Esophagus squamous epithelium (tissue), 5 donors: ENCODE data around the gene THAP3. TPM values are rescaled to one million over a fixed set of nuclear protein-coding genes. Genes with fewer than 3 reads are reported as not detected.

Source experiments
- DNase-seq: peaks from one replicate; lab custom pipeline; 2025; lab: John Stamatoyannopoulos, UW
- H3K27ac ChIP-seq, 4 donors: fragments of 200-600 bp; sonication (generic); one replicate each; pipeline ENCODE4 v1.5.1; 2016 to 2019; ENCODE audit warnings: mild to moderate bottlenecking in 1 of 4
- H3K27me3 ChIP-seq, 4 donors: fragments of 200-600 bp; sonication (generic); 1 replicate in 3 of 4; 2 replicates in 1 of 4; pipeline versions ENCODE4 v1.5.1 to v1.6.0; 2017 to 2021; ENCODE audit warnings: antibody characterized with exemption in 1 of 4
- H3K36me3 ChIP-seq, 3 donors: fragments of 200-600 bp; sonication (generic); one replicate each; pipeline ENCODE4 v1.5.1; 2016 to 2019
- H3K4me1 ChIP-seq, 3 donors: fragments of 200-600 bp; sonication (generic); one replicate each; pipeline ENCODE4 v1.5.1; 2017 to 2019
- H3K4me3 ChIP-seq, 4 donors: fragments of 200-600 bp; sonication (generic); 1 replicate in 3 of 4; 2 replicates in 1 of 4; pipeline ENCODE4 v1.5.1; 2016 to 2019; ENCODE audit warnings: mild to moderate bottlenecking in 2 of 4, moderate library complexity in 1 of 4
- H3K9me3 ChIP-seq, 3 donors: fragments of 200-600 bp; sonication (generic); one replicate each; pipeline ENCODE4 v1.5.1; 2016 to 2019
- CTCF ChIP-seq, 6 experiments: fragments of 450-650 bp in 4 of 6; fragments of 200-600 bp in 2 of 6; sonication (generic) in 2 of 6; IDR thresholded peaks; one replicate each; pipeline ENCODE4 v1.5.1; 2016 to 2019; ENCODE audit warnings: antibody characterized with exemption in 6 of 6, mild to moderate bottlenecking in 4 of 6, moderate library complexity in 4 of 6
- POLR2A ChIP-seq, 4 donors: fragments of 450-650 bp; IDR thresholded peaks; one replicate each; pipeline ENCODE4 v1.6.1; 2017; ENCODE audit warnings: antibody characterized with exemption in 4 of 4, mild to moderate bottlenecking in 4 of 4, moderate library complexity in 3 of 4
- WGBS, 2 donors: methylation state at CpG; one replicate each; pipeline ENCODE4 v1.1.5; 2018; 5-methylcytosine and 5-hydroxymethylcytosine counted together
- intact Hi-C: fragments of 100-400 bp; cut with DNase I; formaldehyde crosslinking; loops from one replicate; pipeline ENCODE4 v1.15.0; 2022
- total RNA-seq, 4 donors: library from RNA; depleted of rRNA; stranded (reverse); fragments of >200 nt; gene quantifications; one replicate each; pipeline ENCODE4 v1.1.0, GENCODE V29; 2016
- donor health status: DM: yes; HTN: yes; CAD: no.

The THAP3 gene
- total RNA-seq, 4 donors from 2014 or later = 4.8 to 17.1 (median 13.3) TPM

GRCh38 chr1:6646499-6647148 lies 22.0 kb downstream of the THAP3 start:
- no peaks in the 10 kb centered on the region for H3K27me3 ChIP-seq
- peaks cover 6 to 73% (median 7%) of the 10 kb centered on the region in 3 donors for H3K36me3 ChIP-seq
- no peak overlapping the region for H3K27ac ChIP-seq
- no peak for DNase-seq
- intact Hi-C loops = no loop called here
- TF ChIP-seq CTCF (IDR thresholded peaks at IDR 0.05) (peak; percentile 43 to 72 (median 59)), POLR2A (IDR thresholded peaks at IDR 0.05) (no peak)
- no peaks in the 10 kb centered on the region for H3K9me3 ChIP-seq
- WGBS, 2 donors = 54 to 56% methylated on average over 10 of the region's 10 CpGs
- H3K4me1 ChIP-seq = no peaks in the 10 kb centered on the region
- H3K4me3 ChIP-seq = no peak overlapping the region

- WGBS, 2 donors = 73 to 83% methylated on average over 3 to 6 of the region's 6 CpGs
- no peak for TF ChIP-seq CTCF (IDR thresholded peaks at IDR 0.05)
- no peak for TF ChIP-seq POLR2A (IDR thresholded peaks at IDR 0.05)
- DNase-seq = no peak
- no peak overlapping the region for H3K27ac ChIP-seq
- intact Hi-C loops = no loop called here
- H3K4me3 ChIP-seq = no peak overlapping the region
- no peaks in the 10 kb centered on the region for H3K27me3 ChIP-seq
- peaks cover 14 to 73% (median 20%) of the 10 kb centered on the region in 3 donors for H3K36me3 ChIP-seq
- no peaks in the 10 kb centered on the region for H3K9me3 ChIP-seq
- no peaks in the 10 kb centered on the region for H3K4me1 ChIP-seq
These were observed 23.9 kb downstream of the THAP3 start for GRCh38 chr1:6648556-6648955.

- 72 to 91% methylated on average over 6 to 9 of the region's 17 CpGs for WGBS, 2 donors
- DNase-seq = no peak
- Histone ChIP-seq H3K27me3 (no peaks in the 10 kb centered on the region), H3K4me3 (no peak overlapping the region), H3K4me1 (no peaks in the 10 kb centered on the region), H3K27ac (no peak overlapping the region), H3K36me3 (peaks cover 12 to 67% (median 14%) of the 10 kb centered on the region in 3 donors), H3K9me3 (no peaks in the 10 kb centered on the region)
- intact Hi-C loops = no loop called here
- no peak for TF ChIP-seq POLR2A (IDR thresholded peaks at IDR 0.05)
- no peak for TF ChIP-seq CTCF (IDR thresholded peaks at IDR 0.05)
These were observed 27.2 kb downstream of the THAP3 start for GRCh38 chr1:6651909-6652308.

DNA sequence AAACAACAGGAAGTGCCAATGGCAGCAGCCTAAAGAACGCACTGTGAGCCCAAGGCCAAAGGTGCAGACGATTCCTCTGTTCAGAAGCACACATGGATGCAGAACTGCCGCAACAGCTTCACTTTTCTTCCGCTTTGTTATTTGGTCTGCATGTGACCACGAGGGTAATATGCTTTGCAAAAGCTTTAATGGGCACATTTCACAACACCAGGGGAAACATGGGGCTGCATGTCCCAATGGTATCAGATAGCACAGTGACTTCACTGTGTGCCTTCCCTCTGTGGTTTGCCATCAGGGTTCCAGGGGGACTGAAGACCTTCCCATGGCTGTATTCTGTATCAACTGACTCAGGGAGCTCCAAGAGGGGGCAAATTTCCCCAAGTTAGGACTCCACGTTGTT lies 28.3 kb downstream of the THAP3 start:
- Histone ChIP-seq H3K36me3 (peaks cover 12 to 78% (median 14%) of the 10 kb centered on the region in 3 donors), H3K4me3 (no peak overlapping the region), H3K9me3 (no peaks in the 10 kb centered on the region), H3K4me1 (no peaks in the 10 kb centered on the region), H3K27ac (no peak overlapping the region), H3K27me3 (no peaks in the 10 kb centered on the region)
- no peak for DNase-seq
- WGBS, 2 donors = 80 to 81% methylated on average over 6 of the region's 6 CpGs
- intact Hi-C loops = no loop called here
- TF ChIP-seq POLR2A (IDR thresholded peaks at IDR 0.05) = no peak
- TF ChIP-seq CTCF (IDR thresholded peaks at IDR 0.05) = no peak

GRCh38 chr1:6653436-6654290 lies 29.0 kb downstream of the THAP3 start:
- H3K4me1 ChIP-seq = no peaks in the 10 kb centered on the region
- TF ChIP-seq POLR2A (IDR thresholded peaks at IDR 0.05) (no peak), CTCF (IDR thresholded peaks at IDR 0.05) (no peak)
- H3K27me3 ChIP-seq = no peaks in the 10 kb centered on the region
- DNase-seq = no peak
- H3K27ac ChIP-seq = no peak overlapping the region
- intact Hi-C loops = no loop called here
- no peak overlapping the region for H3K4me3 ChIP-seq
- H3K36me3 ChIP-seq = peaks cover 12 to 78% (median 14%) of the 10 kb centered on the region in 3 donors
- no peaks in the 10 kb centered on the region for H3K9me3 ChIP-seq
- 88 to 89% methylated on average over 21 to 23 of the region's 23 CpGs for WGBS, 2 donors
